T-helper 2 cell treated with Interferon-gamma antibody and Interleukin-4, amounts not matched to agents 100 ng/mL and 5 ng/mL, for 36 hours (primary cell): Measurements from ENCODE around the gene TBC1D16. TPM values are rescaled to one million over a fixed set of nuclear protein-coding genes. Genes with fewer than 3 reads are reported as not detected.

Experiments used
- intact Hi-C: fragments of 100-400 bp; cut with micrococcal nuclease; formaldehyde crosslinking; loops from one replicate; pipeline ENCODE4 v1.15.1; 2023
- total RNA-seq: library from RNA; stranded (reverse); gene quantifications from 2 replicates; pipeline ENCODE4 v1.2.3, GENCODE V29; 2022

The TBC1D16 gene
- total RNA-seq, 1 donor from 2014 or later, result 0.80 TPM

DNA sequence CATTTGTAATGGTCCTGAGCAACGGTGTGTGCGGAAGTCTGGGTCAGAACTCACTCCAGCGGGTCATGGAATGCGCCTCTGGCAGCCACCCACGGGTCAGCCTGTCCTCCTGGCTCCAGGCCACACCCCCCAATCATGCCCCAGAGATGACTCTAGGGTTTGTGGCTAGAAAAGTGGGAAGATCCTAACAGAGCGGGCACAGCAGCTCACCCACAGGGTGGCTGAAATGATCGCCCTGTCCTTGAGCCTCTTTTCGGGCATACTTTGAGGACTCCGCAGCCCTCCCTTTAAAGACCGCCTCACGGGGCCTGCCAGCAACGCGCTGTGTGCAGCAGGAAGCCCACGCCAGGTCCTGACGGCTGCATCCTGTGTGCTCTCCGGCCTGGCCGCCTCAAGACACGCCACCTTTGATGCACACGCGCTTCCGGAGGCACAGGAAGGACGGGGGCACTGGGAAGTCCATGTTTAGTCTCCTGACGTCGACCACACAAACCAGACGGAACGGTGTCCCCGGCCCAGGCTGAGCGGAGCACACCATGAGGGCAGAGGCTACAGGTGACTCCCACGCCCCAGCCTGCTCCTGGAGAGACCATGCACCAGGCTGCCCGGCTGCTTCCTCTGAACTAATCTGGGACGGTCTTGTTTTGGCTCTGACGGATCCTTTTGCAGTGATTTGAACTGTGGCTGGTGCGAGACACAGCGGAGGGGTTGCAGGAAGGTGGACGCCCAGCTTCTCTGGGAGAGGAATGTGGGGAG, 92.9 kb downstream of the TBC1D16 start:
- intact Hi-C loops, result no loop called here

DNA sequence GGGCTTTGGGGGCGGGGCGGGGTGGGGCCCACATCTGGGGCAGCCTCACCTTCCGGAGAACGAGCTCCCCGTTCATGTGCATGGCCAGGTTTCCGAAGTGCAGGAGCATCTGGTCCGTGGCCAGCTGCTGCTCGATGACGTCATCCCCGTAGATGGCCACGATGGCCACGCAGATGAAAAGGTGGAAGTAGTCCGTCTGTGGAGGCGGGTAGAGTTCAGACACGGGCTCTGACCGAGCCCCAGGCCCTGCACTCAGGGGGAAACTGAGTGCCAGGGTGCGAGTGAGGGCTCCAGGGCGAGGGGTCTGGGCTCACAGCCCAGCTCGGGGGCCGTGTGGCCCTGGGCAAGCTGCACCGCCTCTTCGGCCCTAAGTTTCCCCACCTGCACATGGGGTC, 93.7 kb downstream of the TBC1D16 start:
- intact Hi-C loops, result no loop called here

DNA sequence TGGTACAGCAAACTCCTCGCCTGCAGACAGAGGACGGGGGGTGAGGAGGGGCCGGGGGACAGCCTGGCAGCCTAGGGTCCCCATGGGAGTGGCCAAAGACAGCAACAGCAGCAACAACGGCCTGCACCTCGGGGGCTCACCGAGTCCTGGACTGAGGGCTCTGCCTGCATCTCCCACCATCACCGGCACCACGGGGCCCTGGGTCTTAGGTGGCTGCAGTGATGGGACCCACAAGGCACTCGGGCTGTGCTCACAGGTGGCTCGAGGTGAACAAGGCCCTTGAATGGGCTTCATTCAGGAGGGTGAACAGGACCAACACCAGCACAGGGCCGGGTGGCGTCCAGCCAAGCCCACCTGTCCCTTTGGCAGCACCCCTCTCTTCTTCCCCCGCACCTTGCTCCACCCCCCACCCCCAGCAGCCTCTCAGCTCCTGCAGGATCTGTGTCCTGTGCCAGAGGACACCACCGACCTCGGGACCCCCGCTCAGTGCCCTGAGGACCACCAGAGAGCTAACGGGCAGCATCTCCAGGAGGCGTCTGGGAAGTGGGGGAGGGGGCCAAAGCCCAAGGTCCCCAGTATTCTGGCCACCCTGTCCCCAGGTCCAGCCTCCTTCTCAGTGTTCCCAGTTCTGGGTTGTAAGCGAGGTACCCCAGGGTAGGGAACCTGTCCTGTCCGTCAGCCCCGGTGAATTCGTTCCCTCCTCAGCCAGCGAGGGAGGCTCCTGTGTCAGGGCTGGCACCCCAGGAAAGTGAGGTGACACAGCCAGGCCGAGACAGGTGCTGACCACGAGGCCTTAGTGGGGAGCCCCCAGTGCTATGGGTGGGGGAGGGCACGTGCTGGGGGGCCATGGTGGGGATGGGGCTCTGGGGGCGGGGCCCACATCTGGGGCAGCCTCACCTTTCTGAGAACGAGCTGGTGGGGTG, 94.3 kb downstream of the TBC1D16 start:
- intact Hi-C loops, result no loop called here

DNA sequence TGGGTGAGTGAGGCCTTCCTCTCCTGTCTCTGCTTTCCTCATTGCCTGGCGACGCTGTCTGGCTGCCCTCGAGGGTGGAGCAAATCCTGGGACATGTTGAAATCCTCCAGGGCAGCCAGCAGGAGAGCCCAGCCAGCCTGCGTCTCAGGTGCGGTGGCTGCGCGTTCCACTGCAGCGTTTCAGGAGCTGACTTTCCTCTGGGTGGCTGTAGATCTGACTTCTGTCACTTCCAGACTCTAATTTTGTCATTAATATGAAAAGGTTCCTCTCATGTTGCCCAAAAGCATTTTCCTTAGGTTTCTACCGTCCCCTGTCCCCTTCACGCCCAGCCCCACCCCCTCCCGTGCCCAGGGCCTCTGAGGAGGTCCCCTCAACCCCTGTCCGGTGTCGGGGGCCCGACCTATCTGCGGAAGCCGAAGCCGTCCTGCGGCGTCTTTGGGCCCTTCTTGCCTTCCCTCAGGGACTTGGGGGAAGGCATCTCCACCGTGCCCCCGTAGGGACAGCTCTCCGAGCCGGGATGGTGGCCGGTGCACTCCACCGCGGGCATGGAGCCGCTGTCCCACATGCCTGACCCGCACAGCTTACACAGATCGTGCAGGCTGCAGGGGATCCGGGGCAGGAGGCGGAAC, 95.1 kb downstream of the TBC1D16 start:
- intact Hi-C loops, result no loop called here

DNA sequence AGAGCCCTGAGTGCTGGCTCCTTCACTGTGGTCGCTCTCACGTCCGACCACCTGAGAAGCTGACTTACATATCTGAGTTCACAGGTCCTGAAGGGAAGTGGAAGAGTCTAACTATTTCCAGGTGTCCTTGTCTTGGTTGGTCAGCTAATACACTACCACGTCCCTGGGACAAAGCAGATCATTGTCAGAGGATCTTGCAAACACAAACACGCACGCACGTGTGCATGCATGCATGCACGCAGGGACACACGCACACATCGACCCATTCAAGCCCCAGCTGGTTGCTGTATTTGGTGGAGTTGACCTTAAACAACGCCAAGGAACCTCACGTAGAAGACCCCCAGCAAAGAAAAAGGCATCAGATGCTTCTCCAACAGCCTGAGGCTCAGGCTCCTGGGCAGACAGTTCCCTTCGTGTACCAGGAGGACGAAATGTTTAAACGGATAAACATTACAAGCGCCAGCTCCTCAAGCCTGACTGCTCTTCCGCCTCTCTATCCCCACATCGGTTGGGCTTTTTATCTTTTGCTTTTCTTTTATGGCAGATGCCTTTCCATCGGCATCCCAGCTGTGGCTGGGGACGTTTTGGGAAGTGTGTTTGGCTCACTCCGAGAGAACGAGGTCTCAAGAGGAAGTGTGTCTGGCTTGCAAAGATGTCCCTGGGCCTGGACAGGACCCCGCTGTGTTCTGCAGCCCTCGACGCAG, 95.8 kb downstream of the TBC1D16 start:
- intact Hi-C loops, result no loop called here

DNA sequence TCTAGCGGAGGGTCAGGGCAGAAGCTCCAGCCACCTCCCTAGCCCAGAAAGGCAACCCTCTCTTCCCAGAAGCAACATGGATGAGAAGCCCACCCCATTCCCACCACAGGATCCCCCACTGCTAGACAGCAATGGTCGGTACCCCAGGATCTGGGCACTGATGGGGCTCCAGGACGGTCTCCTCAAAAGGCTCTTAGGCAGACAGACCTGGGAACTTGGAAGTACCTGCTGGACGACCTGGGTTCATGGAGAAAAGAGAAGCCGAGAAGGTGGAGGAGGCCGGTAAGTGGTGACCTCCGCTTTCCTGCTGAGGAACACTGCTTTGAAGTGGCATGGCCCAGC, 96.6 kb downstream of the TBC1D16 start:
- intact Hi-C loops, result no loop called here

DNA sequence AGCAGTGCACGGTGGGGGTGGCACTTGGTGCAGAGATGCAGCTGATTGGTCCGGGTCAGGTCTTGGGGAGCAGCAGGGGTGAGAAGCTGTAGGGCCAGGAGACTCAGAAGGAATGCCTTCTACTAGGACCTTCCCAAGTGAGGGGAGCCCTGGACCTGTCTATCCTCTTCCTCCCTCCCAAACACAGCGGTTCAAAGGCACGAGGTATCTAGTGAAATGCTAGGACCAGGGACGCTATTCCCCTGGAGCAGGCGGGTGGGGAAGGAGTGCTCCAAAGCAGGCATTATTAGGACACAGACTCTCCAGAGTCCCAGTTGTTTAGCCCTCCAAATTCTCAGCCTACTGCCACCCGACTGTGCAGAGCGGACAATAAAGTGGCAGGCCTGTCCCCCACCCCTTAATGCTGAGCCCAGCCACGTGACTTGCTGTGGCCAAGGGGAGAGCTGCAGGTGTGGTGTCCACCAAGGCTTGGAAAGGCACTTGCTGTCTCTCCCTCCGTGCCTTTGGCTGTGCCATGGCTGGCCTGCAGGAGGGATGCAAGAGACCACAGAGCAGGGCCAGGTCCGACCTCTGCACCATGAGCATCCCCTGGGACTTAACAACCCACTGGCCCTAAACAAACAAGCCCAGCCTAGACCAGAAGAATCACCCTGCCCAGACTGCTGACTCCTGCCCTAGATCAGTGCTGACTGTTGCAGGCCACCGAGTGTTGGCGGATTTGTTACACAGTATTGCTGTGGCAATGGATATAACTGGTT, 97.2 kb downstream of the TBC1D16 start:
- intact Hi-C loops, result no loop called here

DNA sequence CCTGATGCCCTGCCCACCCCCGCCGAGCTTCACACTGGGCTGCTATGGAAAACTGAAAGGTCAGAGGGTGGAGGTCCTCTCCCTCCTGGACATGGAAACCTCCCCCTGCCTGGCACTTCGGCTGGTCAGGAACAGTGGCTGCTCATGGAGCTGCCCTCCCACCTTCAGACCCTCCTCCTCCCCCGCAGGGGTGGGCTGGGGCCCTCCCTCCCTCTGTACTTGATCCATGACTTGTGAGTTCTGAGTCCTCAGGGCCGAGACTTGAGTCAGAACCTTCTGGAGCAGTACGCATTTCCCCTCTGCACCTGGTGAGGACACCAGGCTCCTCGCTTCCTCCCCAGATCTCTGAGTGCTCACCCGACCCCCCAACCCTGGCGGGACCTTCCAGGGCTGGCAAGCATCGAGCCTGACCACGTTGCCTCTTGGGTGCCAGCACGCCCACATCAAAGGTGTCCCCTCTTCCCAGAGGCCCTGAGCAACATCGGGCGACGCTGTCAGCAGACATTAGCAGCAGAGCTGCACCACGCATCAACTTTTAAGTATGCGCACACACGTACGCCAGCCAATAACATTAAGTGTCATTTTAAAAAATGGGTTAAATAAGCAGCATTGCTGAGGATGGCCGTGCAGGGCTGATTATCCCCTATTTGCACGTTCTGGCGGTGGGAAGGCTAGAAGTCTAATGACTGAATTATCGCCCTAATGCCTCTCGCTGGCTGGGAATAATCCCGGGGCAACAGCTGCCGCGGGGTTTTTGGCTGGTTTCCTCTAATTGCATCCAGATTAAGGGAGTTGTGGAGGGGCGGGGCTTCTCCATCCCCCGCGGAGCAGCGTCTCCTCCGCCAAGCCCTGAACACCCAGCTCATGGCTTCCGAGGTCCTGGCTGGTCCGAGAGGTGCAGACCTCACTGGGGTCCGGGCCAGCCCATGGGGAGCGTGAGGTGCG, 98.0 kb downstream of the TBC1D16 start:
- intact Hi-C loops, result no loop called here

DNA sequence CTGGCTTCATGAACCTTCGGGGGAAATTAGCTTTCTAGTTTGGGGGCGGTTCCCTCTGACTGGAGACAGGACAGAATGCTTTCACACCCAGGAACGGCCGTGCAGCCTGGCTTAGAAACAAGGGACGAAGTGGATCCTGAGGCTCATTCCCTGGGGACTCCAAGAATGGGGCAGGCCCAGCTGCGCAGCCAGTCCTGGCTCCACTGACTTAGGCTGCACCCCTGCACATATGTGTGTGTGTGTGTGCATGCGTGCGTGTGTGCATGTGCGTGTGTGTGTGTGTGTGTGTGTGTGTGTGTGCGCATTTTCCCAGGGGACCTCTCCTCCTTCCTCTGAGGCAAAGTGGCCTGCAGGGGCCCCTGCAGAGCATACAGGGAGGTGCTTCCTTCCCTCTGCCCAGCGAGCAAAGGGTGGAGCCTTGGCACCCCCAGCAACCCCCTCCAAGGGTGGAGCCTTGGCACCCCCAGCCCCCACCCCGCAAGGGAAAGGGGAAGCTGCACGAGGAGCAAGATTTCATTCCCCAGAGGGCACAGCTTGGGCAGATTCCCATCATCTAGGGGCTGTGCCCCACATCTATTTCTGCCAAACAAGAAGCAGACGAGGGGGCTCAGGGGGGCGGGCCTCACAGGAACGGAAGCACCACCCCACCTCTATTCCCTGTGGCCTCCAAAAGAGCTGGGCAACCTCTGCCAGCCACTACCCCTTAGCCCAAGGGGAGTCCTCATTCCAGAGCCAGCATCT, 98.9 kb downstream of the TBC1D16 start:
- intact Hi-C loops, result no loop called here

DNA sequence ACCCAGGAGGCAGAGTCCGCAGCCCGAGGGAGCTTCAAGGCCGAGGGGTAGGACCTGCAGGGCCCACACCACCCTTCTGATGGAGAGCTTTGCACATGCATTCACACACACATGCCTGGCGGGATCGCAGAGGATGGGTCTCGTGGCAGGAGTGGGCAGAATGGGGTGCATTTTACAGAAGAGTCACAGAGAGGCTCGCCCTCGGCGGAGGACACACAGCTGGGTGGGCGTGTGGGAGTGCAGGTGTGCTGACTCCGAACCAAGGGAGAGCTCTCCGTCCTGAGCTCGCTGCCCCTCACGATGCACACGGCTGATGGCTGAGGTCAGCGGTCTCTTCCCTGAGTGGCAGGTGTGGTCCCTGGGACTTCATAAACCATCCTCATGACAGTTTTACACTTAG, 99.6 kb downstream of the TBC1D16 start:
- intact Hi-C loops, result no loop called here

DNA sequence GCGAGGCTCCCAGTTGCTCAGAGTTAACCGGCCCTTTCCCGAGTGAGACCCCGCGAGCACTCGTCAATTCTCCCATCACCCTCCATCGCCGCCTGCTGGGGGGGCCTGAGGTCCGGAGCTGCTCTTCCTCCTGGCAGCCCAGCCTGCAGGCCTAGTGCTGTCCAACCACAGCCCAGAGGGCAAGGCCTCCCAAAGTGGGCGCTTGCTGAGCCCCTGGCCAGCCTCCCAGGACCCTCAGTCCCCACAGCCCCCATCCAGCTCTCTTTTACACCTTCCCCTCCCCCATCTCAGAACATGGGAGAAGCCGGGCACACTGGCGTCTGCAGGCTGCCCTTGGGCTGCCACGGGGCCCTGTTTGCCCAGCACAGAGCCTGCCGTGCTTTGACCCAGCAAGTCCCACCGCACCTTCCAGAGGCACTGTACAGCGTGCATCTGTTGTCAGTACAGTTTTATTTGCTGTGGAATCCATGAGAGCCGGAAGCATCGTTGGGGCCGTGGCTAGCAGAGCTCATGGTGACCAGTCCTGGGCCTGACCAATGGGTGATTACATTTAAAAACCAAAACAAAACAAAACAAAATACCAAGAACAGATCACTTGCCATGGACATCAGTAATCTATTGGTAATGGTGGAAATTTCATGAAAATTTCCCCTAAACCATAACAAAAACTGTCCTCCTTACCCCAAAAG, 100.3 kb downstream of the TBC1D16 start:
- intact Hi-C loops, result no loop called here

DNA sequence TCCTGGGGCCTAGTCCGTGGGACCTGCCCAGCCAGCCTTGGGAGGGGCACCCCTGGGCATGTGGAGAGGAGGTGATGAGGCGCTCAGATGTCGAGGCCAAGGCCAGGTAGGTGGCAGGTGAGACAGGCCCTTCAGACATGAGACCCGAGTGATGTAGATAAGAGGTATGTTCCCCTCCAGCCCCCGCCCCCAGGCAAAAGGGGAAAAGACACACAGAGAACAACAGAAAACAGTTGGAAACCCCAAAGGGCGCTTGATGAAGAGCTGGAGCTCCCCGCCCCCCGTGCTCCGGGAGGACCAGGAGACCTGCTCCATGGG, 101.1 kb downstream of the TBC1D16 start:
- intact Hi-C loops, result no loop called here

DNA sequence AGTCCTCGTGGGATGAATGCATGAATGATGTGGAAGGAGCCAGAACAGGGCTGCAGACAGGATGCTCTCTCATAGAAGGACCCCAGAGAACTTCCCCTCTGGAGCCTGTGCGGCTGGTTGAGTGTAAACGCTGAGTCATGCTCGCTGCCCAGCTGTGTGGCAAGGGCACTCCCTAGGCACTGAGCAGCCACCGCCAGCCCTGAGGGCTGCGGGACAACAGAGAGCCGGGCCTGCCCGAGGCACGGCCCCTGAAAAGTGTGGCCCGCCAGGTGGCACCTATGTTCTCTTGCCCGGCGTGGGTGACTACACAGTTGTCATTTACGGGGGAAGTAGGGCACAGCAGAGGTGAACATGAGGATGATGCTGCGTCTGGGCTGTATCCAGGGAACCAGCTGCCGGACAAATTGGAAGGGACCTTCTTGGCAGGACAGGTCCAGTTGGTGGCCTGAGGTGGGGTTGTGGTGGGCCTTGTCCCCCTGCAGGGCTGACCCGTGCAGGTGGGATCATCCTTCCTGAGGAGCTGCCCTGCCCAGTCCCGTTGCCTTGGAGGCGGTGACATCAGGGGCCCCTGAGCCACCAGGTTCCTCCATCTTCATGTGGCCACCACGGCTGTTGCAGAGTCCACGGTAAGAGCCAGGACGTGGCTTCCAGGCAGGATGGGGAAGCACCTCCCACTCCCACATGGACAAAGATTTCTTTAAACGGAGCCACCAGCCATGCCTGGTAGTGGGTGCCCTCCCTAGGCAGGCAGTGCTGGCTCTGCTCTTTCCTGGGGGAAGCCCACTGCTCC, 101.6 kb downstream of the TBC1D16 start:
- intact Hi-C loops, result no loop called here

DNA sequence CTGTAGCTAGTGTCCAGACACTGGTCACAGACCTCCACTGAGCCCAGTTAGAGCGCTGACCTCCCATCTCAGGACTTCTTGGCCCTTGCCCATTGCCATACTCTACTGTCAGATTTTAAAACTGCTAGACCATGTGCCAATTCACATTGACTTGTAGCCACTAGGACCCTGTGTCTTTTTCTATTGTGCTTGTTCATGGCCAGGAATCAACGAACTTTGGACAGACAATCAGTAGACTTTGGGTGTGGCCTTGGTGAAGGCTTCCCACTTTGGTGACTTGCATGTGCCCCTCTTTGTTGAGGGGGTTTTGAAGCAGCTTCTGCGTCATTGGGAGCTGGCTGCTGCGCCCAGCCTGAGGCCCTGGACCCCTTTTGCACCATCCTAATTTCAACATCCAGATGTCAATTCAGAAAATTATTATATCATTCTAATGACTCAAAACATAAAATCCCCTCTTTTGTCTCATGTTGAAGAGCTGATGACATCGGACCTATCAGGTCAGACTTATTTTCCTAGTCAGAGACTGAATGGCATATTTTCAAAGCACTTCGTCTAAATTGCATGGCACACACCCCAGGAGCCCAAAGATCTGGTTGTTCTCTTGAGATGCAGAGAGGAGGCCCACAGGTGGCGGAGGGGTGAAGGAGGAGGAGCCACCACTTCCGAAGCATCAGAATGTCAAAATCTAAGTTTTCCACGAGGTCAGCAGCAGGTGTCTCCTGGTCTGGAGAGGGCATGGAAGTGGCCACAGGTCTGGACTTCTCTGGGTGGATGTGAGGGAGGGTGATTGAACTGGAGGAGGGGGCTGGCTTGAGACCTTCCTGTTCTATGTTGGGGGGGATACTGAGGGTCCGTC, 103.0 kb downstream of the TBC1D16 start:
- intact Hi-C loops, result no loop called here

DNA sequence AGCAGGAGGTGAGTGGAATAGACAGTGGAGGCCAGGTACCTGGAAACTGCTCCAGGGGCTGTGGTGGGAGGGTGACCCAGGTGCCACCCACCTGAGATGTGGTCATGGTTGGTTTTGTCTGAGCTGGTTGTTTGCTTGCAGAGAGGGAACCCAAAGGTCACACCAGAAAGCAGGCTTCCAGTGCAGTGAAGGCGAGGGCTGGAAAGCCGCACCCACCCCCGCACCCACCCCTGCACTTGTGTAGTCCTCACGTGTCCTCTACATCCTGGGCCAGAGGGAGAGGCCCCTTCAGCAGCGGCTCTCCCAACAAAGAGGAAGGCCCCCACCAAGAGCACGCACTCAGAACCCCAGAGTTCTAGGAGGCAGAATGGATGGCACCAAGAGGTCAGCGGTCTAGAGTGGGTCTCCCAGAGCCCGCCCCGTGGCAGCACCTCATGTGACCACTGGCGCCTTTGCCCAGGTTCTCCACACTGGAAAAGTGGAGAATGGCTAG, 103.8 kb downstream of the TBC1D16 start:
- intact Hi-C loops, result no loop called here
